Esophagus (tissue), 2 donors: Measurements from ENCODE around the gene SHISA2. TPM values are rescaled to one million over a fixed set of nuclear protein-coding genes. Genes with fewer than 3 reads are reported as not detected.

ENCODE experiments used
- H3K27ac ChIP-seq, 2 donors: one replicate each; pipeline ENCODE4 v1.5.1; 2013; ENCODE audit warnings: low read depth in 2 of 2, mild to moderate bottlenecking in 2 of 2, inconsistent platforms in 1 of 2, low read length in 1 of 2, moderate library complexity in 1 of 2
- H3K27me3 ChIP-seq, 2 donors: one replicate each; pipeline ENCODE4 v1.6.1; 2013; ENCODE audit warnings: low read length in 2 of 2, control low read depth in 1 of 2, mild to moderate bottlenecking in 1 of 2; ENCODE audit not compliant: insufficient read depth in 2 of 2, control insufficient read depth in 1 of 2
- H3K36me3 ChIP-seq, 2 donors: one replicate each; pipeline ENCODE4 v1.6.1; 2013; ENCODE audit warnings: low read length in 1 of 2; ENCODE audit not compliant: control insufficient read depth in 2 of 2, insufficient read depth in 2 of 2
- H3K4me1 ChIP-seq, 2 donors: one replicate each; pipeline ENCODE4 v1.6.1; 2013; ENCODE audit warnings: low read length in 1 of 2; ENCODE audit not compliant: control insufficient read depth in 2 of 2, insufficient read depth in 2 of 2
- H3K4me3 ChIP-seq, 2 donors: one replicate each; pipeline ENCODE4 v1.5.1; 2013; ENCODE audit warnings: low read length in 2 of 2, mild to moderate bottlenecking in 2 of 2, low read depth in 1 of 2, moderate library complexity in 1 of 2
- H3K9me3 ChIP-seq, 2 donors: one replicate each; pipeline ENCODE4 v1.6.1; 2013; ENCODE audit warnings: mild to moderate bottlenecking in 2 of 2, low read depth in 1 of 2, low read length in 1 of 2, moderate library complexity in 1 of 2; ENCODE audit not compliant: control insufficient read depth in 2 of 2, insufficient read depth in 1 of 2
- WGBS, 2 donors: extraction: QIAGEN DNeasy Blood & Tissue Kit; methylation state at CpG; one replicate each; pipeline ENCODE4 v1.1.7; 2013; 5-methylcytosine and 5-hydroxymethylcytosine counted together
- polyA plus RNA-seq, 2 donors: library from polyadenylated mRNA; stranded (reverse); fragments of 200-250 nt; gene quantifications; one replicate each; pipeline ENCODE4 v1.2.3, GENCODE V29; 2013
- donor health status: healthy with polysubstance abuse.
- donor health status: Bipolar disorder and iron deficiency.

SHISA2 gene
- polyA plus RNA-seq, 2 donors: 0.04 to 0.06 TPM

GRCh38 chr13:26012995-26013394 lies 38.8 kb downstream of the SHISA2 start:
- Histone ChIP-seq H3K27ac (no peak overlapping the region), H3K27me3 (no peaks in the 10 kb centered on the region), H3K9me3 (no peaks in the 10 kb centered on the region), H3K4me3 (no peak overlapping the region), H3K36me3 (no peaks in the 10 kb centered on the region), H3K4me1 (peaks cover 0 to 9% of the 10 kb centered on the region in 2 donors)
- 74 to 79% methylated on average over 9 of the region's 9 CpGs for WGBS, 2 donors

GRCh38 chr13:26011996-26012821 lies 39.6 kb downstream of the SHISA2 start:
- H3K4me1 ChIP-seq: peaks cover 0 to 4% of the 10 kb centered on the region in 2 donors
- H3K4me3 ChIP-seq: peak overlapping the region; percentile 2 to 20
- H3K27me3 ChIP-seq: no peaks in the 10 kb centered on the region
- no peak overlapping the region for H3K27ac ChIP-seq
- H3K9me3 ChIP-seq: no peaks in the 10 kb centered on the region
- H3K36me3 ChIP-seq: no peaks in the 10 kb centered on the region
- WGBS, 2 donors: 25 to 29% methylated on average over 53 of the region's 53 CpGs

DNA sequence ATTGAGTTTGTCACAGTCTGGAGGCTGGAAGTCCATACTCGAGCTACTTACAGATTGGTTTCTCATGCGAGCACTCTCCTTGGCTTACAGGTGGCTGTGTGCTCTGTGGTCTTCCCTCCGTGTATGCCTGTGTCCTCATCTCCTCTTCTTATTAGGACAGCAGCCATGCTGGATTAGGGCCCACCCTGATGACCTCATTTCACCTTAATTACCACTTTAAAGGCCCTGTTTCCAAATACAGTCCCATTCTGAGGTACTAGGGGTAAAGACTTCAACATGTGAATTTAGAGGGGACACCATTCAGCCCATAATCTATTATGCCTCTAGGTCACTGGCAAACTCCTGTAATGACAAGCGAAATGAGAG lies 40.6 kb downstream of the SHISA2 start:
- Histone ChIP-seq H3K36me3 (no peaks in the 10 kb centered on the region), H3K27me3 (no peaks in the 10 kb centered on the region), H3K4me1 (peaks cover 0 to 4% of the 10 kb centered on the region in 2 donors), H3K9me3 (no peaks in the 10 kb centered on the region), H3K27ac (no peak overlapping the region), H3K4me3 (no peak overlapping the region)
- 81 to 89% methylated on average over 4 of the region's 4 CpGs for WGBS, 2 donors

- no peak overlapping the region for H3K27ac ChIP-seq
These were observed 41.2 kb downstream of the SHISA2 start for GRCh38 chr13:26010487-26011207.

GRCh38 chr13:26007261-26008125 lies 44.3 kb downstream of the SHISA2 start:
- Histone ChIP-seq H3K4me3 (no peak overlapping the region), H3K4me1 (peaks cover 0 to 4% of the 10 kb centered on the region in 2 donors), H3K9me3 (no peaks in the 10 kb centered on the region), H3K27me3 (no peaks in the 10 kb centered on the region), H3K36me3 (no peaks in the 10 kb centered on the region), H3K27ac (no peak overlapping the region)
- WGBS, 2 donors: 25 to 36% methylated on average over 1 of the region's 1 CpG

More at GRCh38 chr13:26010487-26011207, 41.2 kb downstream of the SHISA2 start:
- H3K27me3 ChIP-seq: no peaks in the 10 kb centered on the region
- WGBS, 2 donors: 73% methylated on average over 13 of the region's 13 CpGs
- H3K4me1 ChIP-seq: peaks cover 0 to 4% of the 10 kb centered on the region in 2 donors
- no peaks in the 10 kb centered on the region for H3K36me3 ChIP-seq
- no peak overlapping the region for H3K4me3 ChIP-seq
- no peaks in the 10 kb centered on the region for H3K9me3 ChIP-seq

Other genes with a start within 250 kb of the SHISA2 start
- gene RNF6, start 170.3 kb upstream of the SHISA2 start, polyA plus RNA-seq: 10 to 100 TPM; 12.6 to 17.3 TPM
- 1 to 10 TPM; 8.0 to 9.3 TPM for gene CDK8, start 202.1 kb upstream of the SHISA2 start, polyA plus RNA-seq